Measurements from ENCODE around the gene FLNC. TPM values are rescaled to one million over a fixed set of nuclear protein-coding genes. Genes with fewer than 3 reads are reported as not detected.

The FLNC gene
- polyA plus RNA-seq, 1 of the 3 experiments (the other 2 are of a cell fraction) = 43.7 TPM

- TF ChIP-seq CTCF (IDR thresholded peaks at IDR 0.05) = no peak
- no peak for TF ChIP-seq NFIC (IDR thresholded peaks at IDR 0.05; ENCODE audit: borderline replicate concordance)
- TF ChIP-seq SIN3A (IDR thresholded peaks at IDR 0.05; ENCODE audit: borderline replicate concordance, low read depth, low read length) = no peak
- TF ChIP-seq GATA2 (CRISPR knock-in tag; IDR thresholded peaks at IDR 0.05) = no peak
- no peak for TF ChIP-seq NRF1 (IDR thresholded peaks at IDR 0.05; ENCODE audit: low read depth, low read length)
- TF ChIP-seq CHD2 (IDR thresholded peaks at IDR 0.05; ENCODE audit: low read length, partially characterized antibody) = no peak
- no peak for TF ChIP-seq FOSL2 (IDR thresholded peaks at IDR 0.05; ENCODE audit: borderline replicate concordance, low read depth)
Measured at GRCh38 chr7:128876127-128876526, 45.9 kb downstream of the FLNC start (continued).

- CTCF ChIA-PET = interaction anchor here (0.8 to 12.3 kb wide), 7 partner anchors 4 to 402 kb away, joined by 3 to 181 read pairs (median 3); partner anchors contain the start of genes ATP6V1F, GARIN1A and METTL2B
- H3K9me2 ChIP-seq = no peaks in the 10 kb centered on the region
- DNase-seq = no peak
- peaks cover 0 to 24% of the 10 kb centered on the region in 2 experiments; a peak in 1 of 4 replicates for H3K4me1 ChIP-seq (ENCODE audit: control insufficient read depth in 1 of 2, insufficient read depth in 2 of 2, low read depth in 1 of 2, low read length in 1 of 2)
- TF ChIP-seq TEAD4 (IDR thresholded peaks at IDR 0.05; ENCODE audit: borderline replicate concordance, insufficient read depth) (no peak), TAF1 (IDR thresholded peaks at IDR 0.05; ENCODE audit: borderline replicate concordance, low read depth, low read length) (no peak), RFX5 (IDR thresholded peaks at IDR 0.05; ENCODE audit: low read length) (no peak), JUND (IDR thresholded peaks at IDR 0.05) (no peak), USF2 (IDR thresholded peaks at IDR 0.05; ENCODE audit: borderline replicate concordance, low read depth, low read length) (no peak), MXI1 (IDR thresholded peaks at IDR 0.05; ENCODE audit: low read depth, low read length) (no peak), USF1 (IDR thresholded peaks at IDR 0.05; ENCODE audit: borderline replicate concordance, low read depth) (no peak), TCF12 (IDR thresholded peaks at IDR 0.05) (no peak), ELF1 (IDR thresholded peaks at IDR 0.05) (no peak), EZH2phosphoT487 (IDR thresholded peaks at IDR 0.05; ENCODE audit: borderline replicate concordance, low read depth) (no peak), PBX3 (IDR thresholded peaks at IDR 0.05) (no peak), MAX (IDR thresholded peaks at IDR 0.05; ENCODE audit: low read depth) (no peak)
- H3F3A ChIP-seq (replicated peaks; ENCODE audit: insufficient read depth) = peaks cover 6% of the 10 kb centered on the region
- H4K20me1 ChIP-seq (ENCODE audit: insufficient read depth) = no peaks in the 10 kb centered on the region
- H3K9me3 ChIP-seq = no peaks in the 10 kb centered on the region
- H3K4me2 ChIP-seq = no peak overlapping the region
- H3K36me3 ChIP-seq (replicated peaks in 1 of 2; ENCODE audit: control insufficient read depth in 1 of 2, insufficient read depth in 2 of 2, low read length in 1 of 2) = no peaks in the 10 kb centered on the region
- H3K27me3 ChIP-seq (ENCODE audit: insufficient read depth) = no peaks in the 10 kb centered on the region
- no peak overlapping the region for H2AFZ ChIP-seq (ENCODE audit: low read depth)
- H3K9ac ChIP-seq = no peak overlapping the region
- H3K27ac ChIP-seq (ENCODE audit: low read depth in 2 of 2, low read length in 1 of 2) = no peak overlapping the region
- H3K4me3 ChIP-seq (ENCODE audit: low read depth in 2 of 2, low read length in 1 of 2) = no peak overlapping the region
- POLR2A ChIA-PET = no interaction called here
- 81% methylated on average over 5 of the region's 5 CpGs for WGBS (ENCODE audit: low lambda C conversion rate)
- H3K79me2 ChIP-seq (ENCODE audit: insufficient read depth) = no peaks in the 10 kb centered on the region
Measured at GRCh38 chr7:128876586-128876977, 46.4 kb downstream of the FLNC start.

Data from SK-N-SH (cell line).